Hematopoietic multipotent progenitor cell treated with erythropoietin and hydrocortisone succinate and interleukin-3 and kit ligand, for 15 days (in vitro differentiated cells): ENCODE results near the gene CALHM3.
"Not testable (repeated sequence)": the region's sequence is repeated elsewhere in the genome, so short reads cannot be mapped to it uniquely, and the experiment has no call there.

ENCODE experiments used
- DNase-seq: peaks from one replicate; pipeline ENCODE4 v3.0.0-alpha.2; 2015; ENCODE audit warnings: low spot score

Gene CALHM3

DNA sequence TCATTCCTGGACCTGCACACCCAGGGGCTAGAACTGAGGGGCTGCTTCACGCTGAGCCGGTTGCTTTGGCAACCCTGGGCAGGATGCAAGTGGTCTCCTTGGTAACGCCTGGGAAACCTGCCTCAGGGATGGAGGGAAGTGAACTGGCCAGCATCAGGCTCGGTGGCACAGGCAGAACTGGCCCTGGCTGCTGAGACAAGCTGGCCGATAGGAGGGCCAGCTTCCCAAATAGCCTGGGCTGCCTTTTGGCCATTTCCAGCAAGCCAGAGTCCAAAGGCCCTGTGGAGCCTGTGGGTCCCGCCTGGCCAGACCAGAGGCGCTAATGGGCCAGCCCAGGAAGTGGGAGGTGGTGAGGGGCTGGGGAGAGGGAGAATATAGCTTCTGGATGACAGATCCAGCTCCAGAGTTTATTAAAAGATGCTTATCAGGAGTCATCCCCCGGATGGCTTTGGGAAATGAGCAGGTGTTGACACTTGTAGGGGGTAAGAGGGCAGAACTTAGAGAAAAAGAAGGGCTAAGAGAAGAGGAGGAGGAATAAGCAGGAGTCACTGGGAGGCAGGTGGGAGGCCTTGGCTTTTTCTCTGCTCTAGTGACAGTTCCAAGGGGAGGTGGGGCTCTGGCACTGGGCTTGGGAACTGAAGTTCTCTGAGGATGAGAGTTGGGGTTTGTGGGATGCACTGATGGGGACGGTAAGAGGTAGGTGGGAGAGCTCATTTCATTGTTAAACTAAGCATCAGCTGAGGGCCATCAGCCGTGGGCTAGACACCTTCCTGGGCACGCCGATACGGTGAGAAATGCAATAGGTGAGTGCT, 24.0 kb upstream of the CALHM3 start:
- DNase-seq: no peak

DNA sequence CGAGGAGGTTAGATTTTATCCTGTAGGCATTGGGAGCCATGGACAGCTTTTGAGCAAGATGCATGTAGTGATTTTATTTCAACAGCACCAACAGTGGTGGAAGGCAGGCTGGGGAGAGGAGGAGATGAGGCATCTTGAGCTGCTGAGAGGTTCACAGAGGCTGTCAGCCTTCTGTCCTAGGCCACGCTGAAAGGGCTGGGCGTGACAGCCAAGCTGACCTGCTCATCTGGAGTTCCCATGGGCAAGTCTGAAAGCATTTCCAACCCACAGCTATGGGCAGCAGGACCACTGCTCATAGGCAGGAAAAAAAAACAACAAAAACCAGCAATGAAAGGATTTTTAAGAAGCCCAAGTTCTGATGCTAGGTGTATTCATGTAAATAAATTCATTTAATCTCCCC, 22.1 kb upstream of the CALHM3 start:
- no peak for DNase-seq

DNA sequence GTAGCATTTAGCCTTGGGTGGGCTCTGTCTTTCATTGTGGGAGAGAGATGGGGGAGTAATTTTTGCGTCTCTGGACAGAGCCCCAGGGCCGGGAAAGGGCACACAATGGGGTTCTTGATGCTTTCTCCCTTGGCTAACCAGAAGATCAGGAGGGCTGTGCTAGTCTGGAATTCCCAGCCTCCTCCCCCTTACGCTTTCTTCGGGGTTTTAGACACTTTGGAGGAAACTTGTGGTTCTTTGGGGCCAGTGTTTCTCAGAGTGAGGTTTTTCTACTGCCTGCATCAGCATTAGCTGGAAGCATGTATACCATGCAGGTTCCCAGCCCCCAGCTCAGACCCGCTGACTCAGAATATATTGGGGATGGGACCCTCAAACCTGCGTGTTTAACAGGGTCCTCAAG, 21.4 kb upstream of the CALHM3 start:
- DNase-seq: no peak

DNA sequence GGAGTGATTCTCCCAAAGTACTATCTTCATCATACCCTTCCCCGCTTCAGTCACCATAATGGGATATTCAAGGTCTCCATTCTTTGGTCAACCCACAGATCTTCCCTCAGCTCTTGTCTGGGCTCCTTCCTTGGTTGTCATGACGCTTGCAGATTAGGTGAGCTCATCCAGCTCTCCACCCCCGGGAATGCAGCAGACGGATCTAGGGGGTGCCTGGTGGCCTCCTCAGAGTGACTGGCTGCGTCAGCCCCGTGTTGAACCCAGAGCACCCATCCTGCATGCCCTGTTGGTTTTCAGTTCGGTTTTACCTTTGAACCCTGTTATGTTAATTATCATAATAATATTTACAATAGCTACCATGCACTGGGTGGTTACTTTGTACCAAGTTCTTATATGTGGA, 20.8 kb upstream of the CALHM3 start:
- DNase-seq: no peak

DNA sequence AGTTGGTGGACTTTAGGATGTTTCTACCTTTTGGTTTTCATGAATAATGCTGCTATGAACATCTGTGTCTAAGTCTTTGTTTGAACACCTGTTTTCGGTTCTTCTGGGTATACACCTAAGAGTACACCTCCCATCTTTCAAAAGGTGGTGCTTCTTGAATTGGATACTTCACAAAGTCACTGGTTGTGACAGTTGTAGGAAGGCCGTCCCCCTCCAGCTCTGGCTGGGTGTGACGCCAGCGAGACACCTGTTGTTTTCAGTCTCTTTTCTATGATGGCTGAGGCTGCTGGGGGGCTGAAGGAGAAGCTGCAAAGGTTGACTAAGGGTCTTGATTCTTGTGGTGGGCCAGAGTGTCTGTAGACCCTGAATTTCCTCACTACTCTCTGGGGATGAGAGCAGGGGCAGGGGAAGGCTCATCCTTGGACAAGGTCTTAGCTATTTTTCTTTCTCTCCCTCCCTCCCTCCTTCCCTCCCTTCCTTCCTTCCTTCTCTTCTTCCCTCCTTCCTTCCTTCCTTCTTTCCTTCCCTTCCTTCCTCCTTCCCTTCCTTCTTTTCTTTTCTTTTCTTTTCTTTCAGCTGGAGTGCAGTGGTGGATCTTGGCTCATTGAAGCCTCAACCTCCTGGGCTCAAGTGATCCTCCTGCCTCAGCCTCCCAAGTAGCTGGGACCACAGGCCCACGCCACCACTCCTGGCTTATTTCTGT, 20.0 kb upstream of the CALHM3 start:
- no peak for DNase-seq

DNA sequence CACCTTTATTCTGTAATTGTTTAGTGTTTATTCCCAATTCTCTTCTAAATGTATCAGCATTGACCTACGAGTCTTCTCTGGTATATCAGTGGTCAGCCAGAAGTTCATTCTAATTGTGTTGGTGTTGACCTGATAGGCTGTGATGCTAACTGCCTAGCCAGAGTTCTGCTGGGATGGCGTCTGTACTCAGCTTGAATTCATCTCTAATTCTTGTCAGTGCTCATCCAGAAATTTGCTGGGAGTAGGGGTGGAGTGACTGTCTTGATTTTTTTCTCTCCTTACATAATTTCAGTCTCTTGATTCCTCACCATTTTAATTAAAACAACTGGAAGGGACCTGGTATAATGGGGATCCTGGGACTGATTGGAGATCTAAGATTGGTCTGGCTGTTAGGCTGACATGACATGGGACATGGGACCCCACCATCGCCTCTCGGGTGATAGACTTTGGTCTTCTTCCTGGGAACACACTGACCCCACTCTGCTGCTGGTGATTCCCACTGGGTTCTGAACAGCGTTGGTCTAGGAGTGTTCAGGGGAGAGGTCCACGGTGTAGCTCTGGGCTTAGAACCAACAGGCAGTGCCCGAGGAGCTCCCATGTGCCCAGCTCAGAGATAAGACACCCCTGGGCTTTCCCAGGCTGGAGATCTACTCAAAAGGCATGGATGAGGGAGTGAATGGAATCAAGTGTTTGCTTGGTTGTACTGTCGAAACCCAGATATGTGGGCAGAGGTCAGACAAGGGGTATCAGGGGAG, 18.3 kb upstream of the CALHM3 start:
- DNase-seq: no peak

DNA sequence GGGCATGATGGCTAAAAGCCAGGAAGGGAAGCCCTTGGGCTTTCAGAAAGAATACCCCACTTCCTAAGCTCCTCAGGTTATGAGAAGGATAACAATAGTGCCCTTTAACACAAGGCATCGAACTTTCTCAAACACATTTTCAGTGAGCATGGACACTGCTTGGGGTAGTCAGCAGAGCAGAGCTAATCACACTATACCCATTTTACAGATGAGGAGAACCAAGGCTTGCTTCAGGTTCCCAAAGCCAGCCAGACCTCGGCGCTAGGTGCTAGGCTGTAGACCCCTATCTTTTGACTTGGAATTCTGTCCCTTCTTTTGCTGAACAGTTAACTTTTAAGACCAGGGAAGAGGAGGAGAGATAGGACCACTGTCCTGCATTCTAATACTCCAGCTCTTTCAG, 16.3 kb upstream of the CALHM3 start:
- no peak for DNase-seq

DNA sequence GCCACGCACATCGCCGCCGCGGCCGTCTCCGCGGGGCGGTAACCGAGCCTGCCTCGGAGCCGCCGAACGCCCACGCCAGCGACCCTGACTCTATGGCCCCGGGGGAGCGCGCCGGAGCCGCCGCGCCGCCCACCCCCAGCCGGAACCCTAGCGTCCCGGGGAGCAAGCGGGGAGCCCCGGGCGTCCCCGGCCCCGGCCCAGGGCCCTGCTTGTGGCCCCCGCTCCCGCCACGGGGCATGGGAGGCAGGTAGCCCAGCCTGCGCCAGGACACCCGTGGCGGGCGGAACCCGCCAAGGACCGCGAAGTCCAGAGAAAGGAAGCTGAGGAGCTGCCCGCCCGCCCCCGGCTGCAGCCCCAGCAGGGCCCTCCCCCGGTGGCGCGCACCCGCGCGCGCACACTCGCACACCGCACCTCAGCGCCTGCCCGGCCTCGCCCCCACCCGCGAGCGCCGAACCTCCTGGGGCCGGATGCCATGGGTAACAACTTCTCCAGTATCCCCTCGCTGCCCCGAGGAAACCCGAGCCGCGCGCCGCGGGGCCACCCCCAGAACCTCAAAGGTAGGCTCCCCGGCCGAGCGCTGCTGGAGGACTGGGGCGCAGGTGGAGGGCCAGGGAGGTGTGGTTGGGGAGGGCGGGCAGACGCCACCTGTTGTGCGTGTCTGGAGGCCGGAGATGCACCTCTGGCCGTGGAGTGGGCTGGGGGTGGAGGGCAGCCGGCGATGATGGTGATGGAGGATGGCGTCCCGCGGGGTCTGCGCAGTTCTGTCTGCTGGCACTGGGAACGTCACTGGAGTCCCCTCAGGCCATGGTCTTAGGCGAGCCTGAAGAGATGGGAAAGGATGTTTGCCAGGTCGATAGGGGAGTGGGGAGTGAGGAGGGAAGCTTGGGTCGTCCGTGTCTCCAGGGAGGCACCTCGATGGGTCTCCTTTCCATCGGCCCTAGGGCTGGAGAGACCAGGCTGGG, 15.2 kb upstream of the CALHM3 start:
- DNase-seq: no peak

DNA sequence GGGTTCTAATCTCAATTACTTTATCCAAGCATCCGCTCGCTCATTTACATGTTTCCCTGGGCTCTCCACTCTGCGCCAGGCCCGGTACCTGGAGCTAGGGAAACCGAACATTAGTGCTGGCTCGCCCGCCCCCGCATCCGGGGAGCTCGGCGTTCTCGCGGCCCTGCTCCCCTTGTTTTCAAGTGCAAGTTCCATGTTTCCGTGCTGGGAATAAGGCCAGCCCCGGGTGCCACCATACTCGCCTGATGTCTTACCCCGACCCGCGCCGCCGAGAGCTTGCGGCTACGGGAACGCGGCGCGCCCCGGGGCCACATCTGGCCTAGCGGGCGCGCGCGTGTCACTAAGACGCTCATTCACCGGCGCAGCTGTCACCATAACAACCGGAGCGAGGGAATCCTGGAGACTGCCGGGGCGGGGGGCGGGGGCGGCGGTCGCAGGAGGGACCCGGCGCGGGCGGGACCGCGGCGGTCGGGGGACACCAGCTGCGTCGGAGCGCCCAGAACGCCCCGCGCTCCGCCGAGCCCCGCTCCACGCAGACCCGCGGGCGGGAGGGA, 14.4 kb upstream of the CALHM3 start, which contains the start of gene NEURL1:
Gene NEURL1, plus strand, starts transcription at position 344 of the 554 bp plus-strand sequence. CDS start 683 bp downstream, outside the sequence.
- DNase-seq: no peak

DNA sequence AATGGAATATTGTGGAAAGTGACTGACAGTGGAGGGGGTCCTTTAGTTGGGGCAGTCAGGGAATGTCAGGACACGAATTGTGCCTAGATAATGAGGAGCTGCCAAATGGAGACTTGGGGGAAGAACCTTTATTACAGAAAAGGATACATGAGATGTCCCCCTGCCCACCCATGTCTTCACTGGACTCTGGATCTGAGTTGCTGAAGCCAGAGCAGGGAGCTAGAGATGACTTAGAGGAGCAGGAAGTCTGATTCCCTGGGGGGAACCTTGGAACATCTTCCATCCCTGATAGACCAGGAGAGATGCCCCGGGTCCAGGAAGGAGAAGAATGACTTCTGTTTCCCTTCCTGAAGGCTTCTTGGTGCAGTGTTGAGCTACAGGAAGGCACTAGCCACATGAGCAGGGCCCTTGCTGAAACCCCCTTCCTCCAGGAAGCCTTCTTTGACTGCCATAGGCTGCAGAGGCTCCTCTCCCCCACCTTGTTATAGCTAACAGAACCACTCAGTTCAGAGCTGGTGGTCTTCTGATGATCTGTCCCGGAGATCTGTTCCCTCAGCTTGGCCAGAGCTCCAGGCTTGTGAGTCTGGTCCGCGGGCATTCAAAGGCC, 13.7 kb upstream of the CALHM3 start:
- DNase-seq: no peak

DNA sequence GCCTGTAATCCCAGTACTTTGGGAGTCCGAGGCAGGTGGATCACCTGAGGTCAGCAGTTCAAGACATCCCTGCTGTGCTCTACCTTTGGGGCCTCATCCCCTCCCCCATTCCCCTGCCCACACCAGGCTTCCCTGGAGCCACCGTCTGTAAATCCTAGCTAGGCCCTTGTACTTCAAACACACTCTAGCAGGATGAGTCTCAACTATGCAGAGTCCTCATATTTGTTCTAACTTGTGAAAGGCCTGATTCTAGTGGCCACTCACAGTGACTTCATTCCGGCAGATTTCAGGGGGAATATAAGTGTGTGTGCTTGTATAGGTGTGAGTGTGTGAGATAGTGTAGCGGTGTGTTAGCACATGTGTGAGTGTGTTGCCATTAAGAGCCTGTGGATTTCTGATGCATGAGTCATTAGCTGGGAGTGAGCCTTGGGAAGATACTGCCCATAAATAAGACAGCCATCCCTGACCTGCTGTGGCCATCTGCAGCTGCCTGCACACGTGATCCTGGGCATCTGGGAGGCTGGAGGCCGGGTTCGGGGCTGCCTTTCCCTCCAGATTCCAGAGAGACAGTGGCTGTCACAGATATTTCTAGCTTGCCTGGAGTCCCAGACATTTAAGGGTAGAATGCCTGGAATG, 12.8 kb upstream of the CALHM3 start:
- DNase-seq: no peak

DNA sequence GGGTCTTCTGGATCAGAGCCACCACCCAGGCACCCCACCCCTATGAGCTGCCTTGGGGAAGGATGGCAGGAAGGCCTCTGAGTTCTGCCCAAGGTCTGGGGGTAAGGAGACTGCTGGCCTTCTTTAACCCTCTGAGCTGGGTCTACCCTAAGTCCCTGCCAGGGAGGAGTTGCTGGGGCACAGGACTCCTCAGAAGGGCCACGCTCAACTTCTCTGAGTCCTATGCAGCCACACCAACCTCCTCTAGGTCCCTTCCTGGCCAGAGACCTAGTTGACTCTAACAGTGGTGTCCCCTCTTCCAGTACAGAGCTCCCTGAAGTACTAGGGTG, 11.9 kb upstream of the CALHM3 start:
- DNase-seq: no peak

DNA sequence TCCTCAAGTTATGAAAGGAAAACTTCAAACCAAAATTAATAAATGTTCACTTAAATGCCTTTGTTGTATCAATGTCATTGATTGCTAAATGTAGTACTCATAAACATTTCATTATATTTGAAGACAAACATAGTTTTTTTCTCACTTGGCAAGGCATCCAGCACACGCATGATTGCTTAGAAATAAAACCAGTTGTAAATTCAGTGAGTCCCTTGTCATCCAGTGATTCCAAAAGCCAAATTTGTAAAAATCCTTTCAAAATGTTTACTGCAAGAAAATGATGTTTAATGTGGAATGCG, 8.3 kb upstream of the CALHM3 start:
- DNase-seq: no peak

DNA sequence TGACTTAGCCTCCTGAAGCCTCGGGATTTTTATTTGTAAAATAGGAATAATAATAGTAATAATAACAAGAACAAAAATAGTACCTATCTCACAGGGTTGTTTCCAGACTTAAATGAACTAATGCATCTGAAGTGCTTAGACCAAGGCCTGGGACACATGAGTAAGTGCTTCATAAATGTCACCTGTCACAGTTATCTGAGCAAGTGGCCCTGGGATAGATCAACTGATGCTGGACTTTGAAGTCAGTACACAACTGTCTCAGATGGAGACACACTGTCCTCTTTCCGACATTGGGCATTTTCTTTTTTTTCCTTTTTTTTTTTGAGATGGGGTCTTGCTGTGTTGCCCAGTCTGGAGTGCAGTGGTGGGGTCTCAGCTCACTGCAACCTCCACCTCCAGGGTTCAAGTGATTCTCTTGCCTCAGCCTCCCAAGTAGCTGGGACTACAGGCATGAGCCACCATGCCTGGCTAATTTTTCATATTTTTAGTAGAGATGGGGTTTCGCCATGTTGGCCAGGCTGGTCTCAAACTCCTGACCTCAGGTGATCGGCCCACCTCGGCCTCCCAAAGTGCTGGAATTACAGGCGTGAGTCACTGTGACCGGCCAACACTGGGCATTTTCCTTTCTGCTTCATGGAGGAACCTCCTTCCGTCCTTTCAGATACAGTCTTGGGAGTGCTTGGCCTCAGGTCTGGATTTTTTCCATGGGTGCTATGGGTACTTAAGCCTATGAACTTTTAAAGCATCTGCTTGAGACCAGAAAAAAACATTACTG, 7.8 kb upstream of the CALHM3 start:
- DNase-seq: not testable (repeated sequence)

DNA sequence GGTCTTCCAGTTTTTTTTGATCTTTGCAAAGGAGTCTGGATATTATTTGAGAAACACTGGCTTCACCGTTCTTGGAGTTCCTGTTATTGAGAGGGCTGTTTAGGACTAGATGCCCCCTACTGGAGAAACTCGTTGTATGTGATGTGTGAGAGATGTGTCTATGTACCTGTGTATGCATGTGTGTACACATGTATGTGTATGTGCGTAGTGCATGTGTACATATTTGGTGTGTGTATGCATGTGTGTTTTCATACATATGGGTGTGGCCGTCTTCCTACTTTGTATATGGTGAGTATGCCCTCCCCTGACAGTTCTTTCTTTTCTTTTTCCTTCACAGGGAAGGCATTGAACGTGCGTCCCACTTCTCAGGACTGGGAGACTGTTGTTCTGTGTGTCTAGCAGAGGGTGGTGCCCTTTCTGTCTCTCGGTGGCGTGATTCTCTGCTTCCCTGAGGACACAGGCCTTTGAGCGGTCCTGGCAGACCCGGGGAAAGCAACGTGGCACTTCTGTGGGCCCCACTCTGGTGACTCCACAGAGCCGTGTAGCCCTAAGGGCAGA, 3.0 kb upstream of the CALHM3 start:
- peak; percentile 51 for DNase-seq

DNA sequence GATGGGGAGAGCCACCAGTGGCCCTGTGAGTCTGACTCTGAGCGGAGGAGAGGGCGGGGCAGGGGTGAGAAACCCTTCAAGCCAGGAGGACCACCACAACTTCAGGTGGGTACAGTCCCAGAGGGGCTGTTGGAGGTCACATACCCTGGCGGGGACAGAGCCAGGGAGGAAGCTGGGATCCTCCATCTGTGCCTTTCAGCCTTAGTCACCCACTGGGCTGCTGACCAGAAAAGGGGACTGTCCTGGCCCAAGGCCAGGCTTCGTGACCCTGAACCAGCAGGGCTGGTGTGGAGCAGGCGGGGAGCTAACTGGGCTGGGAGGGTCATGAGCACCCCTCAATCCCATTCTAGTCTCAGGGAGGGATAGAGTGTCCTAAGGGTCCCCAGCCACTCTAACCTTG, 1.5 kb upstream of the CALHM3 start:
- no peak for DNase-seq

DNA sequence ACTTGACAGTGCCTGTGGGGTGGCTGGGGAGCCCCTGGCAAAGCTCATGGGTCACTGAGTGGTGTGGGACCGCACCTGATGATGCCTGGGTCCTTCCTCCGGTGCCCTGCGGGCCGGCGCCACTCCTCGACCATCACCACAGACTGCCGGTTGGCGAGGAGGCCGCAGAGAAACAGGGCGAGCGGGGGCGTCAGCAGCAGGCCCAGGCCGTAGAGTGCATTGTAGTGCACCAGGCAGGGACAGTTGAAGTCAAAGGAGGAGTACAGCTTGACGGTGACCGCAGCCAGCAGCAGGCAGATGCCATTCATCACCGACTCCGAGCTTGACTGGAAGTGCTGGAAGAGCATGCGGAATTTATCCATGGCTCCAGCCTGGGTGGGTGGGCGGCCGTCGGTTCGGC, 369 bp downstream of the CALHM3 start:
- DNase-seq: no peak

DNA sequence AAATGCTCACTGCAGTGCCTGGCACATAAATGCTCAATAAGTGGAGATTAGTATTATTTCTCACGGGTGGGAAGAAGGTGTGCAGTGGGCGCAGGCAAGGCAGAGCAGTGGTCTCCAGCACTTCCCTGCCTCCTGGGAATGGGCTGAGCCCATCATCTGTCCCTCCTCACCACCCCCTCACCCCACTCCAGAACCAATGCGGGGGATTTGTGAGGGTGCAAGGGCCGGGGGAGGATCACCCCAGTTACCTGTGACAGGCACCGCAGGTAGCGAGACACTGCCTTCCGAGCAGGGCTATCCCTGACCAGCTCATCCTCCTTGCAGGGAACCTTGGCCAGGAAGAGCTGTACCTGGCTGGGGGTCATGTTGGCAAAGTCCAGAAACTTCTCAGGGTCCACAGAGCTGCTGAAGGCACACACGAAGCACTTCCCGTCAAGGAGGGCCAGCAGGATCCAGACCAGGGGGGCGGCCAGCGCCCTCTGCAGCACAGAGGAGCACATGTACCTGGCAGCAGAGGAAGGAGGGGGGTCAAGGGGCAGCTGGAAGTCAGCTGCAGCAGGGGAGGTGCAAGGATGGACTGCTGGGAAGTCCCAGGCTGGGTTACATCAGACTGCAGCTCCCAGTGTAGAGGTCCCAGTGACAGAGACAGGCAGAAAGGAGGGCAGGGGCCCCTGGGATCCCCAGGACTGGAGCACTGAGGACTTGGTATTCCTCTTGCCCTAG, 2.8 kb downstream of the CALHM3 start:
- no peak for DNase-seq

DNA sequence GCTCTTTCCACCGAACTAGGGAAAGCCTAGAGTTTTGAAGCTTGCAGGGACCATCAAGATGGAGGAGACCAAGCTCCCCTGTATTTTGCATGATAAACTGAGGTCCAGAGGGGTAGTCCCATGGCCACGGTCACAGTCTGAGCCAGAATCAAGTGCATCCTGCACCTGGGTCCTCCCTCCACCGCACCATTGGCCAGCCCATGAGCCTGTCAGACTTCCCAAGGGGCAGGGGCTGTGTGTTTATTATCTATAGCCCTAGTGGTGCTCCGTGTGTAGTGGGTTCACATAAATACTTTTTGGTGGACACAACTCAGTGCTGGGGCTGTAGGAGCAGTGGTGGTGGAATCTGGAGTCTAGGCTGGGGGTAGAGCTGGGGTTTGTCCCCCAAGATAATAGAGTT, 3.6 kb downstream of the CALHM3 start:
- DNase-seq: no peak
